ENCODE results near the gene C6orf141.

DNA sequence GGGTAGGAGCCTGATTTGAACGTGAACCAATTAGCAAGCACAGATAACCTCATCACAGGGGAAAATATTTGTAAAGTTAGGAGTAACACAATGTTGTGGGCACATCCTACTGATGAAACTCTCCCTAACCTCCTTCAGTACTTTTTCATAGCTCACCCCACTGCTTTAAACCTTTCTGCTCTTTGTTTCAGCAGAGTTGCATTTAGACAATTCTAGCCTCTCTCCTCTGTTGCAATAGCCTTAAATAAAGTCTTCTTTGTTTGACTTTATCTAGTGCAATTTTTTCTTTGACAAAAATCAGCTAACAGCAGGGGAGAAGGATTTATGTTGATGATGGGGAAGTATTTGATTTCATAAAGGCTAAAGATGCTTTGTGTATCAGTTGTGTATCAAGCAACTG, 14.1 kb downstream of the C6orf141 start:
- TF ChIP-seq, protein P1, sequence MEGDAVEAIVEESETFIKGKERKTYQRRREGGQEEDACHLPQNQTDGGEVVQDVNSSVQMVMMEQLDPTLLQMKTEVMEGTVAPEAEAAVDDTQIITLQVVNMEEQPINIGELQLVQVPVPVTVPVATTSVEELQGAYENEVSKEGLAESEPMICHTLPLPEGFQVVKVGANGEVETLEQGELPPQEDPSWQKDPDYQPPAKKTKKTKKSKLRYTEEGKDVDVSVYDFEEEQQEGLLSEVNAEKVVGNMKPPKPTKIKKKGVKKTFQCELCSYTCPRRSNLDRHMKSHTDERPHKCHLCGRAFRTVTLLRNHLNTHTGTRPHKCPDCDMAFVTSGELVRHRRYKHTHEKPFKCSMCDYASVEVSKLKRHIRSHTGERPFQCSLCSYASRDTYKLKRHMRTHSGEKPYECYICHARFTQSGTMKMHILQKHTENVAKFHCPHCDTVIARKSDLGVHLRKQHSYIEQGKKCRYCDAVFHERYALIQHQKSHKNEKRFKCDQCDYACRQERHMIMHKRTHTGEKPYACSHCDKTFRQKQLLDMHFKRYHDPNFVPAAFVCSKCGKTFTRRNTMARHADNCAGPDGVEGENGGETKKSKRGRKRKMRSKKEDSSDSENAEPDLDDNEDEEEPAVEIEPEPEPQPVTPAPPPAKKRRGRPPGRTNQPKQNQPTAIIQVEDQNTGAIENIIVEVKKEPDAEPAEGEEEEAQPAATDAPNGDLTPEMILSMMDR (conservative IDR thresholded peaks at IDR 0.05; ENCODE audit: low read length): no peak
- no peak for TF ChIP-seq EZH2phosphoT487 (IDR thresholded peaks at IDR 0.05; ENCODE audit: borderline replicate concordance)
